ENCODE measurements around the gene FIS1. TPM values are rescaled to one million over a fixed set of nuclear protein-coding genes. Genes with fewer than 3 reads are reported as not detected.

Gene FIS1
- total RNA-seq, 1 experiment from 2014 or later = 104 TPM

DNA sequence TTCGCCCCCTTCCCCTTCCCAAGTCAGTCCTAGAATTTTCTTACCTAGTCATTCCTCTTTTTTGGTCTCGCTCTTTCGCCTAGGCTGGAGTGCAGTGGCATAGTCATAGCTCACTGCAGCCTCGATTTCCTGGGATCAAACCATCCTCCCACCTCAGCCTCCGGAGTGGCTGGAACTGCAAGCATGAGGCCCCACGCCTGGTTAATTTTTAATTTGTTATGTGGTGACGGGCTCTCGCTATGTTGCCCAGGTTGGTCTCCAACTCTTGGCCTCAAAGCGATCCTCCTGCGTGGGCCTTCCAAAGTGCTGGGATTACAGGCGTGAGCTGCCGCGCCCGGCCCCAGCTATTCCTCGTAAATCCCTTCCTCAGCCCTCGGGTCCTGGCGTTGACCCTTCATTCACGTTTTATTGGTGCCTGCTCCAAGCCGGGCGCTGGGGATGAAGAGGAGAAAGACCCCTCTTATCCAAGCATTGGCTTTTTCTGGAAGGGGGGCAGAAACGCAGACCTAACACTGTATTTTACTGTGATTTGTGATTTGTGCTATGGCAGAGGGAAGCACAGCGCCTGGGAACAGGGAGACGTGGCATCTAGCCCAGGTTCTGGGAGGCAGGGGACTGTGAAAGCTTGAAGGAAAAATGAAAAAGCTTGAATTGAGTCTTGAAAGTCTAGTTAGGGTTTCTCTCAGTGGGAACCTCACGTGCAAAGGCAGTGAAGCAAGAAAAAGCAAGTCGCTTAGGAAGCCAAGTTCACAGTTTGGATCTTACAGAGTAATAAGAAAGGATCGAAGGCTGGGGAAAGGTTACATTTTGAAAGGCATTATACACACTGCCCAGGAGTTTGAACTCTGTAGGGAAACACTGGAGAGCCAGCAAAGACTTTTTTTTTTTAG is 26.4 kb downstream of the FIS1 start:
- Histone ChIP-seq H3K4me3 (ENCODE audit: low read length) (peak overlapping the region; percentile 83), H3K9me2 (replicated peaks; ENCODE audit: insufficient read depth, low read length) (no peaks in the 10 kb centered on the region), H3K27ac (ENCODE audit: low read length) (no peak overlapping the region), H3K4me1 (ENCODE audit: low read length) (peaks cover 21% of the 10 kb centered on the region), H2AFZ (ENCODE audit: low read length) (no peak overlapping the region), H3K4me2 (ENCODE audit: low read depth, low read length, poor library complexity, severe bottlenecking) (peak overlapping the region; percentile 99), H3K79me2 (ENCODE audit: low read length) (peaks cover 54% of the 10 kb centered on the region), H3K36me3 (ENCODE audit: insufficient read depth, low read length) (no peaks in the 10 kb centered on the region), H4K20me1 (ENCODE audit: insufficient read depth, low read depth, low read length) (no peaks in the 10 kb centered on the region), H3K27me3 (ENCODE audit: low read length) (no peaks in the 10 kb centered on the region), H3K9me3 (ENCODE audit: low read length) (no peaks in the 10 kb centered on the region), H3K9ac (ENCODE audit: low read length) (peak overlapping the region; percentile 86)
- peak; percentile 43 for DNase-seq

DNA sequence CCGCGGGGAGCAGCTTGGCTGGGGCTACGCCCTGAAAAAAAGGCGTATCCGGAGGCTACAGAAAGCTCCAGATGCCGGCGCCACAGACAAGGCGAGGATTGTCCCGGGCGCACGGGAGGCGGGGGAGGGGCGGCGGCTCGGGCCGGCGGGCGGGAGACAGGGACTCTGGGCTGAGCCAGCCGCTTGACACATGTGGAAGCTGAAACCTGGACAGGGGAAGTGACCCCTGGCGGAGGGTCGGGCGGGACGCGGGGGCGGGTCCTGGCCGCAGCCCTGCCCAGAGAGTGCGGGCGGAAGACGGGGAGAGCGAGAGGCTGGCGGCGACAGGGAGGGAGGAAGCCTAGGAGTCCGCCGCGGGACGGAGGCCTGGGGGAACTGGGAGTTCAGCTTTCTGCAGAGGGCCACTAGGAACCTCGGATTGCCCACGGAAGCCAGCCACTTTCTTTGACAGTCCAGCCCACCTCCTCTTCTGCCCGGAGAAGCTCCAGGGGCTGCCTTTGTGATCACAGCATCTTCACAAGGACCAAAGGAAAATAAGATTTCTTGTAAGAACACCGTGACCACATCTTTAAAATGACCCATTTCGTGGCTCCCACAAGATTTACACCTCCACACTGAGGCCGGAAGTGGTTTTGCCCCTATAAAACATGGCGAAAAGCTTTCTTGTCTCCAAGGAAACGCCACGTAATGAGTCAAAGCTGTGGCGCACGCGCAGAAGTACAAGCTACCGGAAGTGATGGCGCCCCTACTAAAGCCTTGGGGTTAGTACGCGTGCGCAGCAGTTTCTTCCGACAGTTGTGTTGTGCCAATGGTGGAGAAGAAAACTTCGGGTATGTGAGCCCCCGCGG is 27.3 kb downstream of the FIS1 start, which contains the start of the genes PLOD3 and ZNHIT1:
PLOD3 (minus strand) TSS at position 194 of the 848 bp plus-strand sequence. CDS start 307 bp downstream, outside the sequence.
ZNHIT1 (plus strand) TSS at position 778 of the 848 bp plus-strand sequence; CDS start at position 809, 31 bp downstream.
- Histone ChIP-seq H3K36me3 (ENCODE audit: insufficient read depth, low read length) (no peaks in the 10 kb centered on the region), H3K9me2 (replicated peaks; ENCODE audit: insufficient read depth, low read length) (no peaks in the 10 kb centered on the region), H3K4me3 (ENCODE audit: low read length) (peak within 1 kb of the TSS; percentile 83), H2AFZ (ENCODE audit: low read length) (peak within 1 kb of the TSS; percentile 85), H3K4me2 (ENCODE audit: low read depth, low read length, poor library complexity, severe bottlenecking) (peak within 1 kb of the TSS; percentile 99), H3K9me3 (ENCODE audit: low read length) (no peaks in the 10 kb centered on the region), H4K20me1 (ENCODE audit: insufficient read depth, low read depth, low read length) (no peaks in the 10 kb centered on the region), H3K27me3 (ENCODE audit: low read length) (no peaks in the 10 kb centered on the region), H3K27ac (ENCODE audit: low read length) (peak within 1 kb of the TSS; percentile 56), H3K9ac (ENCODE audit: low read length) (peak within 1 kb of the TSS; percentile 86), H3K79me2 (ENCODE audit: low read length) (peaks cover 54% of the 10 kb centered on the region), H3K4me1 (ENCODE audit: low read length) (peaks cover 21% of the 10 kb centered on the region)
- peak; percentile 99 for DNase-seq

DNA sequence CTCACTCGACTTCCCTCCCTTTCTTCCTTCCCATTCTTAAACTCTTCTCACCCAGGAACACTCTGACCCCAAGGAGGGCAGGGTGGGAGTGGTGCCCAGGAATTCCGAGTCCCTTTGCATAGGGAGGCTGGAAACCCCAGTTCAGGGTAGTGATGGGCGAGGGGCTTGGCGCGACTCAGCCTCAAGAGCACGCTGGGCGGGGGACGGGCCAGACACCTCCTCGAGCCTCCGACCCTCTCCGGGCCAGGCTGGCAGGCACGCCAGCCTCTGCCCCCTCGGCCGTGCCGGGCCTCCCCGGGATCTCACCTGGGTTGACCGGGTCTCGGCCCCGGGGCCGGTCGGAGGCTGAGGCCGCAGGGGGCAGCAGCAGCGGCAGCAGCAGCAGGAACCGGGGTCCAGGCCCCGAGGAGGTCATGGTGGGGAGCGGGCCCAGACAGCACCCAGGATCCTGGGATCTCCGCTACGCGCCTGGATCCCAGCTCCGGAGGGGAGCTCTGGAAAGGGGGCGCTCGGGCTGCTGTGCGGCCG is 28.0 kb downstream of the FIS1 start:
- Histone ChIP-seq H3K9me2 (replicated peaks; ENCODE audit: insufficient read depth, low read length) (no peaks in the 10 kb centered on the region), H3K27me3 (ENCODE audit: low read length) (no peaks in the 10 kb centered on the region), H3K4me2 (ENCODE audit: low read depth, low read length, poor library complexity, severe bottlenecking) (peak overlapping the region; percentile 99), H3K36me3 (ENCODE audit: insufficient read depth, low read length) (no peaks in the 10 kb centered on the region), H2AFZ (ENCODE audit: low read length) (peak overlapping the region; percentile 85), H3K4me1 (ENCODE audit: low read length) (peaks cover 21% of the 10 kb centered on the region), H3K9ac (ENCODE audit: low read length) (peak overlapping the region; percentile 86), H3K9me3 (ENCODE audit: low read length) (no peaks in the 10 kb centered on the region), H3K4me3 (ENCODE audit: low read length) (peak overlapping the region; percentile 83), H4K20me1 (ENCODE audit: insufficient read depth, low read depth, low read length) (no peaks in the 10 kb centered on the region), H3K79me2 (ENCODE audit: low read length) (peaks cover 54% of the 10 kb centered on the region), H3K27ac (ENCODE audit: low read length) (0 out of 2 replicates have a peak overlapping the region, but pooled peaks have one; percentile 6)
- DNase-seq = peak; percentile 57

DNA sequence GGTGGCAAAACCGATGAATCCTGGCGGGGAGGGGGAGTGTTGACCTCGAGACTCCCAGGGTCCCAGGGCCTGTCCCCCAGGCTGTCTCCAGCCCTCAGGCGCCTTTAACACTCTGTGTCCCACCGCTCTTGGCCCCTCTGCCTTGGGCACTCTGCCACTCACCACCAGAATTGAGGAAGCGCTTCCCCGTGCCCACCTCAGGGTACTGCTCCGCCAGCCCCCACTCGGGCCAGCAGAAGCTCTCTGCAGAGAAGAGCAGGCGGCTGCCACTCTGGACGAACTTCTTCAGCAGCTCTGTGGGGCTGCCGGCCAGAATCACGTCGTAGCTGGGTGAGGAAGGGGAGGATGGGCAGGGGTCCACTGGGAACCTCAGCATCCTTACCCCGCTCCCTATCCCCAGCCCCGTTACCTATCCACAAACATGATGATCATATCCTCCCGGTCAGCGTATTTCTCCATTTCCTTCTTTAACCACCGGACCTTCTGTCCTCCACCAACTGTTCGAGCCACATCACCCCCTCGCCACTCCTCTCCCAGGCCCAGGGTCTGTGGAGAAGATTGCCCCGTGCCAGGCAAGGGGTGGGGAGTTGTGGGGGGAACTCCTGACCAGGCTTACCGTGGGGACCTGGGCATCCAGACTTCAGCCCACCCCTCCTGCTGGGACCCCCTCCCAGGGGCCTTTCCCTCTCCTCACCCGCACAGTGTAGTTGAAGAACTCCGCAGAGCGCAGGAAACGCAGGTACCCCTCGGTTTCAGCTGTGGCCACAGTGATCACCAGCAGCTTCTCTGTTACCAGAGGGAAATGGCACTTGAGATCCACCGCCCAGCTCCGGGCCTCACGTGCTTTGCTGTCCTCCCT is 28.7 kb downstream of the FIS1 start:
- no peaks in the 10 kb centered on the region for H3K9me2 ChIP-seq (replicated peaks; ENCODE audit: insufficient read depth, low read length)
- no peaks in the 10 kb centered on the region for H3K36me3 ChIP-seq (ENCODE audit: insufficient read depth, low read length)
- H3K4me1 ChIP-seq (ENCODE audit: low read length) = peaks cover 21% of the 10 kb centered on the region
- 0 out of 2 replicates have a peak overlapping the region, but pooled peaks have one; percentile 6 for H3K27ac ChIP-seq (ENCODE audit: low read length)
- peak overlapping the region; percentile 85 for H2AFZ ChIP-seq (ENCODE audit: low read length)
- H3K4me3 ChIP-seq (ENCODE audit: low read length) = peak overlapping the region; percentile 83
- DNase-seq = peak; percentile 58
- no peaks in the 10 kb centered on the region for H3K9me3 ChIP-seq (ENCODE audit: low read length)
- peak overlapping the region; percentile 99 for H3K4me2 ChIP-seq (ENCODE audit: low read depth, low read length, poor library complexity, severe bottlenecking)
- peak overlapping the region; percentile 86 for H3K9ac ChIP-seq (ENCODE audit: low read length)
- no peaks in the 10 kb centered on the region for H3K27me3 ChIP-seq (ENCODE audit: low read length)
- peaks cover 48% of the 10 kb centered on the region for H3K79me2 ChIP-seq (ENCODE audit: low read length)
- H4K20me1 ChIP-seq (ENCODE audit: insufficient read depth, low read depth, low read length) = no peaks in the 10 kb centered on the region

DNA sequence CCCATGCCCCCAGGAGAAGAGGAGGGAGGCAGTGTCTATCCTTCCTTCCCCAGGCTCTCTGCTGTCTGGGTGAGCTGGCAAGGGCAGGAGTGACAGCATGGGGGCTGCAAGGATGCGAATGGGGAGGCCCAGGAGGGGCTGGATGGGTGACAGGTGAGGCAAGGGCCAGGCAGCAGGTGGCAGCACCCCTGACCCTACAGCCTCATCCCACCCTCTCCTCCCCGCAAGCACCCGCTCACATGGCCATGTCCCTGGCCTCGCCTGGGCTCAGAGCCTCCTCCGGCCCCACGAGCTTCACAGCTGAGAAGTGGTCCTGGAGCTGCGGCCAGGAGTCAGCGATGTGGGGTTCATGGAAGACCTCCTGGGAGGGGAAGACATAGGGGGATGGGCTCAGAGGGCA is 32.9 kb downstream of the FIS1 start:
- Histone ChIP-seq H3K36me3 (ENCODE audit: insufficient read depth, low read length) (no peaks in the 10 kb centered on the region), H3K4me2 (ENCODE audit: low read depth, low read length, poor library complexity, severe bottlenecking) (no peak overlapping the region), H3K4me1 (ENCODE audit: low read length) (peaks cover 11% of the 10 kb centered on the region)

DNA sequence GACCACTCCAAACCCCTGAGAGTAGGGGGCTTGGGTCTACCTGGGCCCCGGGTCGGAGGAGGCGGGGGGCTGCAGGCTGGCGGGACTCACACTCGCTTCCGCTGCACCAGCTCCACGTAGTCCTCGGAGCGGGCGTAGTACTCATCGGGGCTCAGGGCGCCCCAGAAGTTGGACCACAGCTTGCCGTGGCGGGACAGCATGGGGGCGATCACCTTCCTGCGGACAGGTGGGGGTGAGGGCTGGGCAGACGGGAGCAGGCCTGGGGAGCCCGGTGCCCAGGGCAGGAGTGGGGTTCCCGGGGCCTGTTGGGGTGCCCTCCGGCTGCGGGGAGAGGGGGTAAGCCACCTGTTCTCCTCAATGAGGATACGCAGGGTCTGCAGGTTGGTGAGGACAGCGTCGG is 33.4 kb downstream of the FIS1 start:
- Histone ChIP-seq H3K9ac (ENCODE audit: low read length) (no peak overlapping the region), H3K4me3 (ENCODE audit: low read length) (no peak overlapping the region), H3K36me3 (ENCODE audit: insufficient read depth, low read length) (no peaks in the 10 kb centered on the region), H3K79me2 (ENCODE audit: low read length) (peaks cover 9% of the 10 kb centered on the region), H3K4me2 (ENCODE audit: low read depth, low read length, poor library complexity, severe bottlenecking) (no peak overlapping the region), H3K27me3 (ENCODE audit: low read length) (no peaks in the 10 kb centered on the region), H2AFZ (ENCODE audit: low read length) (no peak overlapping the region), H3K9me2 (replicated peaks; ENCODE audit: insufficient read depth, low read length) (no peaks in the 10 kb centered on the region), H3K27ac (ENCODE audit: low read length) (no peak overlapping the region), H3K4me1 (ENCODE audit: low read length) (peaks cover 7% of the 10 kb centered on the region), H4K20me1 (ENCODE audit: insufficient read depth, low read depth, low read length) (no peaks in the 10 kb centered on the region), H3K9me3 (ENCODE audit: low read length) (no peaks in the 10 kb centered on the region)
- DNase-seq = no peak

More for the DNA sequence above, 32.9 kb downstream of the FIS1 start:
- Histone ChIP-seq H3K27ac (ENCODE audit: low read length) (no peak overlapping the region), H3K4me3 (ENCODE audit: low read length) (no peak overlapping the region), H3K9ac (ENCODE audit: low read length) (no peak overlapping the region), H4K20me1 (ENCODE audit: insufficient read depth, low read depth, low read length) (no peaks in the 10 kb centered on the region), H3K9me2 (replicated peaks; ENCODE audit: insufficient read depth, low read length) (no peaks in the 10 kb centered on the region), H3K27me3 (ENCODE audit: low read length) (no peaks in the 10 kb centered on the region), H2AFZ (ENCODE audit: low read length) (no peak overlapping the region), H3K9me3 (ENCODE audit: low read length) (no peaks in the 10 kb centered on the region), H3K79me2 (ENCODE audit: low read length) (peaks cover 14% of the 10 kb centered on the region)
- DNase-seq = no peak

DNA sequence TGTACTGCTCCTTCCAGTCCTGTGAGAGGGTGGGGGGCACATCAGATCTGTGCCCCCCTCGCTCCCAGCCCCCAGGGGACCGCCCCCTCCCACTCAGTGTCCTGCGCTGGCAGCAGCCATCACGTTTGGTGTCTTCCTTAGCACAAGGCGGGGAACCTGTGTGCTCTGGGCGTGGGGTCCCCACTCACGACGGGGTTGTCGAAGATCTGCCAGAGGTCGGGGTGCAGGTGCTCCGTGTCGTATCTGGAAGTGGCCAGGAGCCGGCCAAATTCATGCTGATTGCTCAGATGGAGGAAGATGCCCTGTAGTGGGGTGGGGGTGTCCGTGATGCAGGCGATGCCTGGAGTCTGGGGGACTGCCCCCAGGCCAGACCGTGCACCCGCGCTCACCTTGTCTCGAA is 34.7 kb downstream of the FIS1 start:
- H4K20me1 ChIP-seq (ENCODE audit: insufficient read depth, low read depth, low read length) = no peaks in the 10 kb centered on the region
- no peaks in the 10 kb centered on the region for H3K4me1 ChIP-seq (ENCODE audit: low read length)
- H3K9me3 ChIP-seq (ENCODE audit: low read length) = no peaks in the 10 kb centered on the region
- H3K79me2 ChIP-seq (ENCODE audit: low read length) = no peaks in the 10 kb centered on the region
- H3K27ac ChIP-seq (ENCODE audit: low read length) = no peak overlapping the region
- H3K36me3 ChIP-seq (ENCODE audit: insufficient read depth, low read length) = no peaks in the 10 kb centered on the region
- no peak overlapping the region for H3K4me3 ChIP-seq (ENCODE audit: low read length)
- no peak overlapping the region for H3K9ac ChIP-seq (ENCODE audit: low read length)
- no peak overlapping the region for H3K4me2 ChIP-seq (ENCODE audit: low read depth, low read length, poor library complexity, severe bottlenecking)
- no peaks in the 10 kb centered on the region for H3K27me3 ChIP-seq (ENCODE audit: low read length)
- no peak for DNase-seq
- no peaks in the 10 kb centered on the region for H3K9me2 ChIP-seq (replicated peaks; ENCODE audit: insufficient read depth, low read length)
- H2AFZ ChIP-seq (ENCODE audit: low read length) = no peak overlapping the region
